ENCODE data around the gene RAB31.

DNA sequence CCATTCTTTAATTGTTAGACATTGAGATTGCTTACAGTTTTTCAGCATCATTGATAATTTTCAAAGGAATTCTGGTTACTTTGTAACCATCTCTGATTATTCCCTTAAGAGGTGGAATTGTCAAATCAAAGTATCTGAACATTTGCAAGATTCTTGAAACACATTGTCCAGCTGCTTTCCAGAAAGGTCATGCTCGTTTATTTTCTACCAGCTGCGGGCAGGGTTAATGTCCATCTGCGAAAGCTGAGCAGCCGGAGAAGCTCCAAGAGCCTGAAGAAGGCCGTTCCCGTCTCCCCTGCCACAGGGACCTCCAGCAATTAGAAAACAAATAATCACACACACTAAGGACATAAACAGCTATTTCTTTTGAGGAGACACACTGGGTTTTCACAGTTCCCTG, 101.6 kb downstream of the RAB31 start:
- TF ChIP-seq POLR2A (IDR thresholded peaks at IDR 0.05): no peak
- TF ChIP-seq, protein P1, sequence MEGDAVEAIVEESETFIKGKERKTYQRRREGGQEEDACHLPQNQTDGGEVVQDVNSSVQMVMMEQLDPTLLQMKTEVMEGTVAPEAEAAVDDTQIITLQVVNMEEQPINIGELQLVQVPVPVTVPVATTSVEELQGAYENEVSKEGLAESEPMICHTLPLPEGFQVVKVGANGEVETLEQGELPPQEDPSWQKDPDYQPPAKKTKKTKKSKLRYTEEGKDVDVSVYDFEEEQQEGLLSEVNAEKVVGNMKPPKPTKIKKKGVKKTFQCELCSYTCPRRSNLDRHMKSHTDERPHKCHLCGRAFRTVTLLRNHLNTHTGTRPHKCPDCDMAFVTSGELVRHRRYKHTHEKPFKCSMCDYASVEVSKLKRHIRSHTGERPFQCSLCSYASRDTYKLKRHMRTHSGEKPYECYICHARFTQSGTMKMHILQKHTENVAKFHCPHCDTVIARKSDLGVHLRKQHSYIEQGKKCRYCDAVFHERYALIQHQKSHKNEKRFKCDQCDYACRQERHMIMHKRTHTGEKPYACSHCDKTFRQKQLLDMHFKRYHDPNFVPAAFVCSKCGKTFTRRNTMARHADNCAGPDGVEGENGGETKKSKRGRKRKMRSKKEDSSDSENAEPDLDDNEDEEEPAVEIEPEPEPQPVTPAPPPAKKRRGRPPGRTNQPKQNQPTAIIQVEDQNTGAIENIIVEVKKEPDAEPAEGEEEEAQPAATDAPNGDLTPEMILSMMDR (IDR thresholded peaks at IDR 0.05): no peak
